T-helper 1 cell treated with Interleukin-12 subunit alpha and Interleukin-12 subunit beta and Interleukin-4 antibody, amounts not matched to agents 30 μg/mL and 1 μg/mL, for 36 hours (primary cell): Measurements from ENCODE around the gene STH.

Source experiments
- H3K27ac Mint-ChIP-seq: one replicate; pipeline ENCODE4 v1.8.0; 2021; ENCODE audit warnings: mild to moderate bottlenecking, mixed read lengths
- H3K27me3 Mint-ChIP-seq: one replicate; pipeline ENCODE4 v1.8.0; 2021; ENCODE audit warnings: low read depth, mixed read lengths
- H3K36me3 Mint-ChIP-seq: one replicate; pipeline ENCODE4 v1.8.0; 2021; ENCODE audit warnings: low read depth, mixed read lengths
- H3K4me1 Mint-ChIP-seq: one replicate; pipeline ENCODE4 v1.8.0; 2021; ENCODE audit warnings: low read depth, mixed read lengths
- H3K4me3 Mint-ChIP-seq: one replicate; pipeline ENCODE4 v1.8.0; 2021; ENCODE audit warnings: mild to moderate bottlenecking, moderate library complexity, mixed read lengths
- H3K9me3 Mint-ChIP-seq: one replicate; pipeline ENCODE4 v1.8.0; 2021; ENCODE audit warnings: mixed read lengths

The STH gene

GRCh38 chr17:46042246-46042645 is 43.2 kb downstream of the STH start:
- Mint-ChIP-seq H3K36me3 (peaks cover 36% of the 10 kb centered on the region), H3K27me3 (no peaks in the 10 kb centered on the region), H3K27ac (no peak overlapping the region), H3K4me1 (peaks cover 17% of the 10 kb centered on the region), H3K4me3 (no peak overlapping the region), H3K9me3 (no peaks in the 10 kb centered on the region)

GRCh38 chr17:46042925-46043324 is 43.9 kb downstream of the STH start:
- Mint-ChIP-seq H3K9me3 (no peaks in the 10 kb centered on the region), H3K4me3 (no peak overlapping the region), H3K36me3 (peaks cover 36% of the 10 kb centered on the region), H3K27ac (no peak overlapping the region), H3K27me3 (no peaks in the 10 kb centered on the region), H3K4me1 (peaks cover 16% of the 10 kb centered on the region)

DNA sequence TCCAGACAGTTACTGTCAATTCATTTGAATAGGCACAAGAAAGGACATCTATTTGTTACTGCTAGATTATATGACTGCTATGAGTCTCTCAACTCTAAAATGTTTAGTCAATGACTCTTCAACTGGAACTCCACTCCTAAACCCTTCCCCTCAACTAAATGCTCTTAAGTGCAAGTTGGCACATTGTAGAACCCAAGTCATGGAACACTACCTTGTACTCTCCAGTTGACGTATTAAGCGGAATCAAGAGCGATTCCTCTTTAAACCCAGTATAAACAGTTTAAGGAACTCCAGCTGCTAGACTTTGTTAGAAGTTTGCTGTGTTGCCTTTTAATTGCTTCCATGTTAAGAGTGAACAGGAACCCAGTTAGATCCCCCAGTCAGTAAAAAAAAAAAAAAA is 44.6 kb downstream of the STH start:
- Mint-ChIP-seq H3K36me3 (peaks cover 33% of the 10 kb centered on the region), H3K4me3 (no peak overlapping the region), H3K9me3 (no peaks in the 10 kb centered on the region), H3K27ac (peak overlapping the region; percentile 11), H3K27me3 (no peaks in the 10 kb centered on the region), H3K4me1 (peaks cover 11% of the 10 kb centered on the region)

GRCh38 chr17:46044286-46044928 is 45.4 kb downstream of the STH start:
- peaks cover 11% of the 10 kb centered on the region for H3K4me1 Mint-ChIP-seq
- H3K27me3 Mint-ChIP-seq = no peaks in the 10 kb centered on the region
- no peaks in the 10 kb centered on the region for H3K9me3 Mint-ChIP-seq
- H3K4me3 Mint-ChIP-seq = no peak overlapping the region
- peak overlapping the region; percentile 3 for H3K27ac Mint-ChIP-seq
- H3K36me3 Mint-ChIP-seq = peaks cover 34% of the 10 kb centered on the region

GRCh38 chr17:46044989-46045388 is 45.9 kb downstream of the STH start:
- Mint-ChIP-seq H3K4me1 (peaks cover 11% of the 10 kb centered on the region), H3K4me3 (no peak overlapping the region), H3K9me3 (no peaks in the 10 kb centered on the region), H3K27me3 (no peaks in the 10 kb centered on the region), H3K36me3 (peaks cover 33% of the 10 kb centered on the region), H3K27ac (no peak overlapping the region)

- Mint-ChIP-seq H3K27ac (peak overlapping the region; percentile 17), H3K4me1 (peaks cover 11% of the 10 kb centered on the region), H3K4me3 (no peak overlapping the region), H3K9me3 (no peaks in the 10 kb centered on the region), H3K27me3 (no peaks in the 10 kb centered on the region), H3K36me3 (peaks cover 31% of the 10 kb centered on the region)
Measured at GRCh38 chr17:46045639-46046038, 46.6 kb downstream of the STH start.

DNA sequence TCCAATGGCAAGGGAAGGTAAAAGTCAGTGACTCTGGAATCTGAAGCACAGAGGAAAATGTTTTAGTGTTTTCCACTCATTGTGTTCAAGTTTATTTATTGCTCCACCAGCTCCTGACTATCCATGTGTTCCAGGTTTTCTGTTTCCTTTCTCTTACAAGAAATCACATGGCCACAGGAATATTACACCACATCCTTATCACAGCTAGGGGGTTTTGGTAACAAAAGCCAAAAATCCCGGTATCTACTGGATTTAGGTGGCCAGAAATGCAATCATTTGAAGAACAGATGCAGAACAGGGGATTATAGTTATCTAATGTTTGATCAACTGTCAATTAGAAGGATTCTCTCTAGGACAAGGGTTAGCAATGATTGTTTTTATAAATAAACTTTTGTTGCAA is 47.9 kb downstream of the STH start:
- peaks cover 33% of the 10 kb centered on the region for H3K36me3 Mint-ChIP-seq
- no peak overlapping the region for H3K27ac Mint-ChIP-seq
- no peak overlapping the region for H3K4me3 Mint-ChIP-seq
- H3K27me3 Mint-ChIP-seq = no peaks in the 10 kb centered on the region
- H3K9me3 Mint-ChIP-seq = no peaks in the 10 kb centered on the region
- peaks cover 13% of the 10 kb centered on the region for H3K4me1 Mint-ChIP-seq

- H3K36me3 Mint-ChIP-seq = peaks cover 38% of the 10 kb centered on the region
- H3K27ac Mint-ChIP-seq = no peak overlapping the region
Measured at GRCh38 chr17:46047398-46047797, 48.3 kb downstream of the STH start.

DNA sequence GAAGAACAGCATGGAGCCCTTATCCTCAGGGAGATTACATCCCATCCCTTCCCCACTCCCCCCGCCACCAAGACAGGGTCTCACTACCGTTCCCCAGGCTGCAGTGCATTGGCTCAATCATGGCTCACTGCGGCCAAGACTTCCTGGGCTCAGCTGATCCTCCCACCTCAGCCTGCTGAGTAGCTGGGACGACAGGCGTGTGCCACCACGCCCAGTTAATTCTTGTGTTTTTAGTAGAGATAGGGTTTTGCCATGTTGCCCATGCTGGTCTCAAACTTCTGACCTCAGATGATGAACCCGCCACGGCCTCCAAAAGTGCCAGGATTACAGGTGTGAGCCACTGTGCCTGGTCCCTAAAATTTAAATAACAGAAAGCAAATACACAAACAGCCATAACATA is 48.8 kb downstream of the STH start:
- H3K36me3 Mint-ChIP-seq = peaks cover 39% of the 10 kb centered on the region
- no peak overlapping the region for H3K27ac Mint-ChIP-seq
- H3K27me3 Mint-ChIP-seq = no peaks in the 10 kb centered on the region
- H3K4me1 Mint-ChIP-seq = peaks cover 14% of the 10 kb centered on the region
- no peak overlapping the region for H3K4me3 Mint-ChIP-seq
- H3K9me3 Mint-ChIP-seq = no peaks in the 10 kb centered on the region

More at GRCh38 chr17:46047398-46047797, 48.3 kb downstream of the STH start:
- Mint-ChIP-seq H3K9me3 (no peaks in the 10 kb centered on the region), H3K4me1 (peaks cover 14% of the 10 kb centered on the region), H3K27me3 (no peaks in the 10 kb centered on the region), H3K4me3 (no peak overlapping the region)
